WTC11 (cell line): ENCODE measurements around the gene PSMD14. TPM values are rescaled to one million over a fixed set of nuclear protein-coding genes. Genes with fewer than 3 reads are reported as not detected.

Experiments
- ATAC-seq: fragments of 200-7000 bp; cut with Tn5 transposase; 2 replicates; pipeline ENCODE4 v1.10.0; 2021; ENCODE audit warnings: mild to moderate bottlenecking, moderate library complexity
- CTCF ChIA-PET: fragments of 300-600 bp; sonication (Branson Sonifier 250); formaldehyde crosslinking; loops from one replicate; lab custom pipeline; 2021; ENCODE audit warnings: antibody characterized with exemption; lab: Charles Lee
- POLR2A ChIA-PET: fragments of 350-600 bp; sonication (Branson Sonifier 250); formaldehyde crosslinking; loops from one replicate; lab custom pipeline; 2021; ENCODE audit warnings: antibody characterized with exemption; lab: Charles Lee
- DNase-seq: peaks from one replicate; pipeline ENCODE4 v3.0.0; 2021; ENCODE audit warnings: low spot score
- H3K27ac Mint-ChIP-seq: 2 replicates; pipeline ENCODE4 v1.8.0; 2021; ENCODE audit warnings: mixed read lengths
- H3K27me3 Mint-ChIP-seq: 2 replicates; pipeline ENCODE4 v1.8.0; 2021; ENCODE audit warnings: low read depth, mild to moderate bottlenecking, moderate library complexity, mixed read lengths
- H3K36me3 Mint-ChIP-seq: 2 replicates; pipeline ENCODE4 v1.8.0; 2021; ENCODE audit warnings: mixed read lengths
- H3K4me1 Mint-ChIP-seq: 2 replicates; pipeline ENCODE4 v1.8.0; 2022; ENCODE audit warnings: mixed read lengths
- H3K4me3 Mint-ChIP-seq: 2 replicates; pipeline ENCODE4 v1.8.0; 2021; ENCODE audit warnings: mild to moderate bottlenecking, moderate library complexity, mixed read lengths
- H3K9me3 Mint-ChIP-seq: 2 replicates; pipeline ENCODE4 v1.8.0; 2021; ENCODE audit warnings: mixed read lengths
- ATF1 ChIP-seq: sonication (generic); formaldehyde crosslinking; IDR thresholded peaks from 2 replicates; pipeline ENCODE4 v1.8.1; 2023; ENCODE audit warnings: mild to moderate bottlenecking, moderate library complexity, missing genetic modification reagents
- CREM ChIP-seq: sonication (generic); formaldehyde crosslinking; IDR thresholded peaks from 2 replicates; pipeline ENCODE4 v1.8.1; 2022; ENCODE audit warnings: mild to moderate bottlenecking, missing genetic modification reagents, moderate library complexity
- ELF4 ChIP-seq: sonication (generic); formaldehyde crosslinking; IDR thresholded peaks from 2 replicates; pipeline ENCODE4 v1.8.1; 2022; ENCODE audit warnings: low read depth, mild to moderate bottlenecking, moderate library complexity, missing genetic modification reagents
- EMX1 ChIP-seq: fragments of 250-450 bp; sonication (Bioruptor Pico); IDR thresholded peaks from 2 replicates; pipeline ENCODE4 v1.8.0; 2021; ENCODE audit warnings: mild to moderate bottlenecking
- GABPB1 ChIP-seq: sonication (generic); formaldehyde crosslinking; IDR thresholded peaks from 2 replicates; pipeline ENCODE4 v1.8.1; 2023; ENCODE audit warnings: mild to moderate bottlenecking, missing genetic modification reagents
- GRHL2 ChIP-seq: fragments of 250-450 bp; sonication (Bioruptor Pico); IDR thresholded peaks from 2 replicates; pipeline ENCODE4 v1.8.0; 2022; ENCODE audit warnings: mild to moderate bottlenecking, moderate library complexity; ENCODE audit not compliant: insufficient replicate concordance, severe bottlenecking
- IRF2 ChIP-seq: sonication (generic); formaldehyde crosslinking; IDR thresholded peaks from 2 replicates; pipeline ENCODE4 v1.8.0; 2022; ENCODE audit warnings: low read depth, missing genetic modification reagents, borderline replicate concordance
- MYBL2 ChIP-seq: sonication (generic); formaldehyde crosslinking; IDR thresholded peaks from 2 replicates; pipeline ENCODE4 v1.8.1; 2023; ENCODE audit warnings: mild to moderate bottlenecking, moderate library complexity, missing genetic modification reagents
- NFATC4 ChIP-seq: fragments of 250-450 bp; sonication (Bioruptor Pico); IDR thresholded peaks from 2 replicates; pipeline ENCODE4 v1.9.0; 2021; ENCODE audit warnings: mild to moderate bottlenecking
- NFYB ChIP-seq: sonication (generic); formaldehyde crosslinking; conservative IDR thresholded peaks from 2 replicates; pipeline ENCODE4 v1.8.0; 2022; ENCODE audit warnings: low read depth, missing genetic modification reagents
- NR2C2 ChIP-seq: sonication (generic); formaldehyde crosslinking; IDR thresholded peaks from 2 replicates; pipeline ENCODE4 v1.8.0; 2022; ENCODE audit warnings: mild to moderate bottlenecking, missing genetic modification reagents
- RELA ChIP-seq: sonication (generic); formaldehyde crosslinking; IDR thresholded peaks from 2 replicates; pipeline ENCODE4 v1.8.1; 2022; ENCODE audit warnings: missing genetic modification reagents, mild to moderate bottlenecking, borderline replicate concordance
- TEAD1 ChIP-seq: sonication (generic); formaldehyde crosslinking; IDR thresholded peaks from 2 replicates; pipeline ENCODE4 v1.8.0; 2022; ENCODE audit warnings: mild to moderate bottlenecking, missing genetic modification reagents
- TEAD4 ChIP-seq: sonication (generic); formaldehyde crosslinking; IDR thresholded peaks from 2 replicates; pipeline ENCODE4 v1.8.0; 2022; ENCODE audit warnings: mild to moderate bottlenecking, missing genetic modification reagents
- ZNF121 ChIP-seq: sonication (generic); formaldehyde crosslinking; IDR thresholded peaks from 2 replicates; pipeline ENCODE4 v1.8.0; 2023; ENCODE audit warnings: missing genetic modification reagents
- ZNF232 ChIP-seq: sonication (generic); formaldehyde crosslinking; IDR thresholded peaks from 2 replicates; pipeline ENCODE4 v1.8.0; 2022; ENCODE audit warnings: mild to moderate bottlenecking, missing genetic modification reagents
- ZNF317 ChIP-seq: sonication (generic); formaldehyde crosslinking; IDR thresholded peaks from 2 replicates; pipeline ENCODE4 v1.8.1; 2023; ENCODE audit warnings: low read depth, mild to moderate bottlenecking, moderate library complexity, missing genetic modification reagents, borderline replicate concordance
- ZNF416 ChIP-seq: fragments of 250-450 bp; sonication (Bioruptor Pico); IDR thresholded peaks from 2 replicates; pipeline ENCODE4 v1.9.0; 2021; ENCODE audit warnings: mild to moderate bottlenecking, inconsistent platforms
- ZNF423 ChIP-seq: fragments of 250-450 bp; sonication (Bioruptor Pico); IDR thresholded peaks from 2 replicates; pipeline ENCODE4 v2.1.2; 2022; ENCODE audit warnings: mild to moderate bottlenecking, moderate library complexity
- total RNA-seq: library from RNA; stranded (reverse); gene quantifications from 3 replicates; pipeline ENCODE4 v1.2.3, GENCODE V29; 2021
- TF ChIP-seq, protein P1 (sequence below): sonication (generic); formaldehyde crosslinking; IDR thresholded peaks from 2 replicates; pipeline ENCODE4 v1.8.0; 2023; ENCODE audit warnings: missing genetic modification reagents, mild to moderate bottlenecking, borderline replicate concordance
- TF ChIP-seq, protein P2 (sequence below): sonication (generic); formaldehyde crosslinking; IDR thresholded peaks from 2 replicates; pipeline ENCODE4 v1.8.1; 2023; ENCODE audit warnings: mild to moderate bottlenecking, missing genetic modification reagents, moderate library complexity
- TF ChIP-seq, protein P3 (sequence below): sonication (generic); formaldehyde crosslinking; IDR thresholded peaks from 2 replicates; pipeline ENCODE4 v1.8.0; 2023; ENCODE audit warnings: missing genetic modification reagents
- TF ChIP-seq, protein P4 (sequence below): fragments of 200-600 bp; IDR thresholded peaks from 2 replicates; pipeline ENCODE4 v1.8.0; 2022; ENCODE audit warnings: antibody characterized with exemption
- TF ChIP-seq, protein P5 (sequence below): sonication (generic); formaldehyde crosslinking; IDR thresholded peaks from 2 replicates; pipeline ENCODE4 v1.8.1; 2023; ENCODE audit warnings: mild to moderate bottlenecking, moderate library complexity, missing genetic modification reagents
- TF ChIP-seq, protein P6 (sequence below): sonication (generic); formaldehyde crosslinking; IDR thresholded peaks from 2 replicates; pipeline ENCODE4 v1.8.1; 2022; ENCODE audit warnings: low read depth, missing genetic modification reagents, borderline replicate concordance

Gene PSMD14
- total RNA-seq, 1 experiment from 2014 or later, result 80.5 TPM

DNA sequence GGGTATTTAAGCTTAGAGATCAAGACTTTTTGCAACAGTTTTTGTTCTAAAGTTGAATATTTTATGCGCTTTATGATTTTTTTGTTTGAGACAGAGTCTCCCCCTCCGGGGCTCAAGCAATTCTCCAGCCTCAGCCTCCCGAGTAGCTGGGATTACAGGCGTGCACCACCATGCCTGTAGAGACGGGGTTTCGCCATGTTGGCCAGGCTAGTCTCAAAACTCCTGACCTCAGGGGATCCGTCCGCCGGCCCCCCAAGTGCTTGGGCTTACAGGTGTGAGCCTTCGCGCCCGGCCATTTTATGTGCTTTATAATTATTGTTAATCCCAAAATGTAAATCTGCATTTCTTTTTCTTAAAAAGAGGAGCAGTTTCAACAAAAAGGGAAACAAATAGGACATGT is 136.9 kb downstream of the PSMD14 start:
- TF ChIP-seq NFATC4 (no peak), TEAD4 (no peak), CREM (CRISPR knock-in tag) (no peak), ZNF416 (CRISPR knock-in tag) (no peak), ZNF232 (CRISPR knock-in tag) (no peak), GABPB1 (CRISPR knock-in tag) (no peak), MYBL2 (CRISPR knock-in tag) (no peak), NR2C2 (no peak), EMX1 (CRISPR knock-in tag) (no peak), ZNF121 (CRISPR knock-in tag) (no peak), ELF4 (CRISPR knock-in tag) (no peak), NFYB (CRISPR knock-in tag) (no peak), ATF1 (CRISPR knock-in tag) (no peak), GRHL2 (CRISPR knock-in tag) (no peak)
- TF ChIP-seq, protein P1, sequence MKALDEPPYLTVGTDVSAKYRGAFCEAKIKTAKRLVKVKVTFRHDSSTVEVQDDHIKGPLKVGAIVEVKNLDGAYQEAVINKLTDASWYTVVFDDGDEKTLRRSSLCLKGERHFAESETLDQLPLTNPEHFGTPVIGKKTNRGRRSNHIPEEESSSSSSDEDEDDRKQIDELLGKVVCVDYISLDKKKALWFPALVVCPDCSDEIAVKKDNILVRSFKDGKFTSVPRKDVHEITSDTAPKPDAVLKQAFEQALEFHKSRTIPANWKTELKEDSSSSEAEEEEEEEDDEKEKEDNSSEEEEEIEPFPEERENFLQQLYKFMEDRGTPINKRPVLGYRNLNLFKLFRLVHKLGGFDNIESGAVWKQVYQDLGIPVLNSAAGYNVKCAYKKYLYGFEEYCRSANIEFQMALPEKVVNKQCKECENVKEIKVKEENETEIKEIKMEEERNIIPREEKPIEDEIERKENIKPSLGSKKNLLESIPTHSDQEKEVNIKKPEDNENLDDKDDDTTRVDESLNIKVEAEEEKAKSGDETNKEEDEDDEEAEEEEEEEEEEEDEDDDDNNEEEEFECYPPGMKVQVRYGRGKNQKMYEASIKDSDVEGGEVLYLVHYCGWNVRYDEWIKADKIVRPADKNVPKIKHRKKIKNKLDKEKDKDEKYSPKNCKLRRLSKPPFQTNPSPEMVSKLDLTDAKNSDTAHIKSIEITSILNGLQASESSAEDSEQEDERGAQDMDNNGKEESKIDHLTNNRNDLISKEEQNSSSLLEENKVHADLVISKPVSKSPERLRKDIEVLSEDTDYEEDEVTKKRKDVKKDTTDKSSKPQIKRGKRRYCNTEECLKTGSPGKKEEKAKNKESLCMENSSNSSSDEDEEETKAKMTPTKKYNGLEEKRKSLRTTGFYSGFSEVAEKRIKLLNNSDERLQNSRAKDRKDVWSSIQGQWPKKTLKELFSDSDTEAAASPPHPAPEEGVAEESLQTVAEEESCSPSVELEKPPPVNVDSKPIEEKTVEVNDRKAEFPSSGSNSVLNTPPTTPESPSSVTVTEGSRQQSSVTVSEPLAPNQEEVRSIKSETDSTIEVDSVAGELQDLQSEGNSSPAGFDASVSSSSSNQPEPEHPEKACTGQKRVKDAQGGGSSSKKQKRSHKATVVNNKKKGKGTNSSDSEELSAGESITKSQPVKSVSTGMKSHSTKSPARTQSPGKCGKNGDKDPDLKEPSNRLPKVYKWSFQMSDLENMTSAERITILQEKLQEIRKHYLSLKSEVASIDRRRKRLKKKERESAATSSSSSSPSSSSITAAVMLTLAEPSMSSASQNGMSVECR (CRISPR knock-in tag), result no peak
- TF ChIP-seq, protein P2, sequence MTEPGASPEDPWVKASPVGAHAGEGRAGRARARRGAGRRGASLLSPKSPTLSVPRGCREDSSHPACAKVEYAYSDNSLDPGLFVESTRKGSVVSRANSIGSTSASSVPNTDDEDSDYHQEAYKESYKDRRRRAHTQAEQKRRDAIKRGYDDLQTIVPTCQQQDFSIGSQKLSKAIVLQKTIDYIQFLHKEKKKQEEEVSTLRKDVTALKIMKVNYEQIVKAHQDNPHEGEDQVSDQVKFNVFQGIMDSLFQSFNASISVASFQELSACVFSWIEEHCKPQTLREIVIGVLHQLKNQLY (CRISPR knock-in tag), result no peak
- TF ChIP-seq, protein P3, sequence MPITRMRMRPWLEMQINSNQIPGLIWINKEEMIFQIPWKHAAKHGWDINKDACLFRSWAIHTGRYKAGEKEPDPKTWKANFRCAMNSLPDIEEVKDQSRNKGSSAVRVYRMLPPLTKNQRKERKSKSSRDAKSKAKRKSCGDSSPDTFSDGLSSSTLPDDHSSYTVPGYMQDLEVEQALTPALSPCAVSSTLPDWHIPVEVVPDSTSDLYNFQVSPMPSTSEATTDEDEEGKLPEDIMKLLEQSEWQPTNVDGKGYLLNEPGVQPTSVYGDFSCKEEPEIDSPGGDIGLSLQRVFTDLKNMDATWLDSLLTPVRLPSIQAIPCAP, result no peak
- TF ChIP-seq, protein P4, sequence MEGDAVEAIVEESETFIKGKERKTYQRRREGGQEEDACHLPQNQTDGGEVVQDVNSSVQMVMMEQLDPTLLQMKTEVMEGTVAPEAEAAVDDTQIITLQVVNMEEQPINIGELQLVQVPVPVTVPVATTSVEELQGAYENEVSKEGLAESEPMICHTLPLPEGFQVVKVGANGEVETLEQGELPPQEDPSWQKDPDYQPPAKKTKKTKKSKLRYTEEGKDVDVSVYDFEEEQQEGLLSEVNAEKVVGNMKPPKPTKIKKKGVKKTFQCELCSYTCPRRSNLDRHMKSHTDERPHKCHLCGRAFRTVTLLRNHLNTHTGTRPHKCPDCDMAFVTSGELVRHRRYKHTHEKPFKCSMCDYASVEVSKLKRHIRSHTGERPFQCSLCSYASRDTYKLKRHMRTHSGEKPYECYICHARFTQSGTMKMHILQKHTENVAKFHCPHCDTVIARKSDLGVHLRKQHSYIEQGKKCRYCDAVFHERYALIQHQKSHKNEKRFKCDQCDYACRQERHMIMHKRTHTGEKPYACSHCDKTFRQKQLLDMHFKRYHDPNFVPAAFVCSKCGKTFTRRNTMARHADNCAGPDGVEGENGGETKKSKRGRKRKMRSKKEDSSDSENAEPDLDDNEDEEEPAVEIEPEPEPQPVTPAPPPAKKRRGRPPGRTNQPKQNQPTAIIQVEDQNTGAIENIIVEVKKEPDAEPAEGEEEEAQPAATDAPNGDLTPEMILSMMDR, result no peak
- TF ChIP-seq, protein P5, sequence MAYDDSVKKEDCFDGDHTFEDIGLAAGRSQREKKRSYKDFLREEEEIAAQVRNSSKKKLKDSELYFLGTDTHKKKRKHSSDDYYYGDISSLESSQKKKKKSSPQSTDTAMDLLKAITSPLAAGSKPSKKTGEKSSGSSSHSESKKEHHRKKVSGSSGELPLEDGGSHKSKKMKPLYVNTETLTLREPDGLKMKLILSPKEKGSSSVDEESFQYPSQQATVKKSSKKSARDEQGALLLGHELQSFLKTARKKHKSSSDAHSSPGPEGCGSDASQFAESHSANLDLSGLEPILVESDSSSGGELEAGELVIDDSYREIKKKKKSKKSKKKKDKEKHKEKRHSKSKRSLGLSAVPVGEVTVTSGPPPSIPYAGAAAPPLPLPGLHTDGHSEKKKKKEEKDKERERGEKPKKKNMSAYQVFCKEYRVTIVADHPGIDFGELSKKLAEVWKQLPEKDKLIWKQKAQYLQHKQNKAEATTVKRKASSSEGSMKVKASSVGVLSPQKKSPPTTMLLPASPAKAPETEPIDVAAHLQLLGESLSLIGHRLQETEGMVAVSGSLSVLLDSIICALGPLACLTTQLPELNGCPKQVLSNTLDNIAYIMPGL (CRISPR knock-in tag), result no peak
- POLR2A ChIA-PET, result no interaction called here
- Mint-ChIP-seq H3K27ac (no peak overlapping the region), H3K4me3 (no peak overlapping the region), H3K36me3 (no peaks in the 10 kb centered on the region), H3K9me3 (no peaks in the 10 kb centered on the region), H3K4me1 (no peaks in the 10 kb centered on the region), H3K27me3 (no peaks in the 10 kb centered on the region)
- CTCF ChIA-PET, result no interaction called here
- DNase-seq (no peak), ATAC-seq (no peak)

DNA sequence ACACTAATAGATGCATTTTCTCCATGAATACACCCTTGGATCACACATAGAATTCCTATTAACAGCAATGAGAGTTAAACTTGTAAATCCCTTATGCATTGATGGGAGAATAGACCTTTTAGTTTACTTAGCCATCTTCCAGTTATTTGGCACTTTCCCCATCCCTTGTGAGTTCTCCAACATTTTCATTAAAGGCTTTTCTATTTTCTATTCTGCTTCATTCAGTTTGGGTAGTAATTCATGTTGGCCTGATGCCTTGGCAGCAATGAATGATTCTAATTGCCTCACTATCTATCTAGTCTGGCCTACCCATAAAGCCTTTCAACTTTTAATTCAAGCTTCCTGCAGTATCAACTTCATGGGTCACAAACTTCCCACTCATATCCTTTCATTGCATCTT is 140.2 kb downstream of the PSMD14 start:
- no peak overlapping the region for H3K27ac Mint-ChIP-seq
- H3K9me3 Mint-ChIP-seq, result no peaks in the 10 kb centered on the region
- CTCF ChIA-PET, result no interaction called here
- TF ChIP-seq, protein P6, sequence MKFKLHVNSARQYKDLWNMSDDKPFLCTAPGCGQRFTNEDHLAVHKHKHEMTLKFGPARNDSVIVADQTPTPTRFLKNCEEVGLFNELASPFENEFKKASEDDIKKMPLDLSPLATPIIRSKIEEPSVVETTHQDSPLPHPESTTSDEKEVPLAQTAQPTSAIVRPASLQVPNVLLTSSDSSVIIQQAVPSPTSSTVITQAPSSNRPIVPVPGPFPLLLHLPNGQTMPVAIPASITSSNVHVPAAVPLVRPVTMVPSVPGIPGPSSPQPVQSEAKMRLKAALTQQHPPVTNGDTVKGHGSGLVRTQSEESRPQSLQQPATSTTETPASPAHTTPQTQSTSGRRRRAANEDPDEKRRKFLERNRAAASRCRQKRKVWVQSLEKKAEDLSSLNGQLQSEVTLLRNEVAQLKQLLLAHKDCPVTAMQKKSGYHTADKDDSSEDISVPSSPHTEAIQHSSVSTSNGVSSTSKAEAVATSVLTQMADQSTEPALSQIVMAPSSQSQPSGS (CRISPR knock-in tag), result no peak
- TF ChIP-seq MYBL2 (CRISPR knock-in tag), result no peak
- TF ChIP-seq ZNF423 (CRISPR knock-in tag), result no peak
- no peak for TF ChIP-seq GABPB1 (CRISPR knock-in tag)
- TF ChIP-seq ZNF232 (CRISPR knock-in tag), result no peak
- TF ChIP-seq RELA (CRISPR knock-in tag), result no peak
- TF ChIP-seq NFATC4, result no peak
- no peak for TF ChIP-seq TEAD1 (CRISPR knock-in tag)
- TF ChIP-seq IRF2 (CRISPR knock-in tag), result no peak
- no peak for TF ChIP-seq ZNF317 (CRISPR knock-in tag)

More for the DNA sequence above, 140.2 kb downstream of the PSMD14 start:
- no peak for DNase-seq
- Mint-ChIP-seq H3K4me3 (no peak overlapping the region), H3K36me3 (no peaks in the 10 kb centered on the region), H3K4me1 (no peaks in the 10 kb centered on the region), H3K27me3 (no peaks in the 10 kb centered on the region)
- POLR2A ChIA-PET, result no interaction called here
- no peak for ATAC-seq
